GM21360 (cell line): ENCODE data around the gene SERPINB6.
"Not testable (repeated sequence)": the region's sequence is repeated elsewhere in the genome, so short reads cannot be mapped to it uniquely, and the experiment has no call there.

ENCODE experiments used
- ATAC-seq: cut with Tn5 transposase; IDR thresholded peaks from one replicate; pipeline ENCODE4 v1.9.1; 2021; ENCODE audit warnings: mild to moderate bottlenecking, moderate library complexity; ENCODE audit not compliant: unreplicated experiment

Gene SERPINB6

GRCh38 chr6:2917065-2917464 is 54.3 kb downstream of the SERPINB6 start:
- no peak for ATAC-seq

DNA sequence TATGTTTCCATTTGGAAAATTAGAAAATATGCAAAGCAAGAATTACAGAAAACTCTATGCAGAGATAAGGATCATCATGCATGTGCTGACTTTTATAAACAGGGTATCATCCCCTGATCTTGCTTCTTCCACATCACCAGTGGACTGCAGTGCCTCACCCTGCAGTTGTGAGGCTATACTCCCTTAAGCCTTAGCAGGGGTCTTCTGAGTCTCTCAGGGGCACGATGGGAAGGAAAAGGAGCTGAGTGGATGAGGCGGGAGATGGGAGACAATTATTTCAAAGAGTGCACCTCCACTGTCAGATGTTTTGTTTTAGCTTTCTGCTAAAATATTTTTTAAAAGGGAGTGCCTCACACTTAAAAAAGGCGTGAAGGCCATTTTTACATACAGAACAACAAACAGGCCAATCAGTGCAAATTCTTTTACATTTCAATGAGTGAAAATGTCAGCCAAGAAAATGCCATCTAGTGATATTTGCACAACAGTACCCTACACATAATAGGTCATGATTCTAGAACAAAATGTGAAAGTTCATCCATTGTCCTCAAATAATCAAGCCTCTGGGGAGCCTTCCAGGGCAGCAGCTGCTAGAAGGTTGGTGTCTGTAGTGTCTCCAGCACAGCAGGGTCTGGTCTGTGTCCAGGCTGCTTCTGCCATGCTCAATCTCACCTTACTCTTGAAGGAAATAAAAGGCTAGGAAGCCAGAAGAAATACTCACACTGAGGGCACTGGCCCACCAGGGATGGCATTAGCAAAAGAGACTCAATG is 55.0 kb downstream of the SERPINB6 start:
- ATAC-seq = no peak

DNA sequence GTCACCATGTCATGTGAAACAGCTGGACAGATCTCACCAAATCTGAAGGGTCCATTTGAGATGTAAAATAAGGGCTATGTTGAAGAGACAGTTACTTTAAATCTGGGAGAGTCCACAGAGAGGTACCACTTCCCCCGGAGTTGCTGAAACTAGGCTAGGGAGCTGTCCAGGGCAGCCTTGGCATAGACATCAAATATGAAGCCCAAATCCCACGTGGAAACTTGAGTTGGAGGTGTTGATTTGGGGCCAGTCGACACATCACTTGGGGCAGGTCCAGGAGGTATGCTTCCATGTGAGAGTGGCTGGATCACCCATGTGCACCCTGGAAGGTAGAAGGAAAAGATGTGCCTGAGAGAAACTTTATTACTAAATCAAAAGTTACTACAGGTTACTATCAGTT is 56.2 kb downstream of the SERPINB6 start:
- no peak for ATAC-seq

DNA sequence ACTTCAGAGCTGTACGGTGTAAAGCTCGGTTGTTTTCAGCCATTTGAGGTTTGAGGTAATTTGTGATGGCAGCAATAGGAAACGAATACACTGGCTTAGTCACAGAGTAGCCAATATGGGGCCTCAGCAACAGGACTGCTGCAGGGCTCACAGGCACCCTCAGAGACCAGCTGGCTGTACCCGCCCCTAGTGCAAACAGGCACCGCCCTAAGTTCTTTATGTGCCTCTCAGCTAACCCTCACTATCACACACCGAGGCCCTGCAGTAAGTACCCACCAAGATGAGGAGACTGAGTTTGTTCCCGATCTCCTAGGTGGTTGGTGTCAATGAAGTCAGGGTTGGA is 57.1 kb downstream of the SERPINB6 start:
- no peak for ATAC-seq

DNA sequence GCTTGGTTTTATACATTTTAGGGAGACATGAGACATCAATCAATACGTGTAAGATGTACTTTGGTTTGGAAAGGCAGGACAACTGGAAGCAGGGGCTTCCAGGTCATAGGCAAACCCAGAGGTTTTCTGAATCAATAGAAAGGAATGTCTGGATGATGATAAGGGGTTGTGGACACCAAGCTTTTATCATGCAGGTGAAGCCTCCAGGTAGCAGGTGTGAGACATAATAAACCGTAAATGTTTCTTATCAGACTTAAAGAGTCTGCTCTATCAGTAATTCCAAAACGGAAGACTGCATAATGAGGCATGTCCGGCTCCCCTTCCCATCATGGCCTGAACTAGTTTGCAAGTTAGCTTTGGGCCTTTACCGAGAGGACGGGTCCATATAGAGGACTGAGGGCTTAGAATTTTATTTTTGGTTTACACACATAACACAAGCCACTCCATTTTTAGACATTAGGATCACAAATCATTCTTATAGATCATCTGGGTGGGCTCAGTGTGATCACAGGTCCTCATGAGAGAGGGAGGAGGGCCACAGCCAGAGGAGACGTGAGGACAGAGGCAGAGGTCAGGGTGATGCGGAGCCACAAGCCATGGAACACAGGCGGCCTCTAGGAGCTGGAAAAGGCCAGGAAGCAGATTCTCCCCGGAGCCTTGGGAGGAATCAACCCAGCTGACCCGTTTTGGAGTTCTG is 57.6 kb downstream of the SERPINB6 start:
- no peak for ATAC-seq

GRCh38 chr6:2911171-2911570 is 60.2 kb downstream of the SERPINB6 start:
- ATAC-seq = no peak

DNA sequence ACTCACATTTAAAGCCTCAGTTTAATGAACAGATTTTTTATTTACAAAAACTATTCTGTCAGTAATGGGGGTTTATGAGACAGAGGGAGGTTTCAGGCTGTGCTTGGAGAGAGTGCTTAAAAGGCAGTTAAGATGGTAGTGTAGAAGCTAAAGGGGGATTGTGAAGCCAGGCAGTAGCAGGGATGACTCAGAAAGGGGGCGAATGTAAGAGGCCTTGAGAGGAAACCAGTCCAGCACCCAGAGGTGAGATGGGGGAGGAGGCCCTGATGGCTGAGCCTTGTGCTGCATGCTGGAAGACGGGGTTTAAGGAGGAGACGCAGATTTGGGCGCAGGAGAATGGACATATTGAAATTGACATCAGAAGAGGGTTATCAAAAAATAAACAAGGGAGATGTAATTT is 61.6 kb downstream of the SERPINB6 start:
- ATAC-seq = no peak

DNA sequence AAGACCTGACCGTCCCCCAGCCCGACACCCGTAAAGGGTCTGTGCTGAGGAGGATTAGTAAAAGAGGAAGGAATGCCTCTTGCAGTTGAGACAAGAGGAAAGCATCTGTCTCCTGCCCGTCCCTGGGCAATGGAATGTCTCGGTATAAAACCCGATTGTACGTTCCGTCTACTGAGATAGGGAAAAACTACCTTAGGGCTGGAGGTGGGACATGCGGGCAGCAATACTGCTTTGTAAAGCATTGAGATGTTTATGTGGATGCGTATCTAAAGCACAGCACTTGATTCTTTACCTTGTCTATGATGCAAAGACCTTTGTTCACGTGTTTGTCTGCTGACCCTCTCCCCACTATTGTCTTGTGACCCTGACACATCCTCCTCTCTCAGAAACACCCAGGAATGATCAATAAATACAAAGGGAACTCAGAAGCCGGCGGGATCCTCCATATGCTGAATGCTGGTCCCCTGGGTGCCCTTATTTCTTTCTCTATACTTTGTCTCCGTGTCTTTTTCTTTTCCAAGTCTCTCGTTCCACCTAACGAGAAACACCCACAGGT is 62.2 kb downstream of the SERPINB6 start:
- ATAC-seq = not testable (repeated sequence)

DNA sequence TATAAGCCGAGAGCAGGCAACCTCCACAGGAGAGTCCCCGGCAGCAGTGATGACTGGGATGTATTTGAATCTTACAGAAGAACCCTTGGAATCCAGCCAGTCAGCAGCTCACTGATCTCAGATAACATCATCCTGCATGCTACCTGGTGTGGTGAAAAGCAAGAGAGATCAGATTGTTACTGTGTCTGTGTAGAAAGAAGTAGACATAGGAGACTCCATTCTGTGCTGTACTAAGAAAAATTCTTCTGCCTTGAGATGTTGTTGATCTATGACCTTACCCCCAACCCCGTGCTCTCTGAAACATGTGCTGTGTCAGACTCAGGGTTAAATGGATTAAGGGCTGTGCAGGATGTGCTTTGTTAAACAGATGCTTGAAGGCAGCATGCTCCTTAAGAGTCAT is 62.9 kb downstream of the SERPINB6 start:
- not testable (repeated sequence) for ATAC-seq

GRCh38 chr6:2903411-2904185 is 67.8 kb downstream of the SERPINB6 start:
- ATAC-seq = peak; percentile 20

DNA sequence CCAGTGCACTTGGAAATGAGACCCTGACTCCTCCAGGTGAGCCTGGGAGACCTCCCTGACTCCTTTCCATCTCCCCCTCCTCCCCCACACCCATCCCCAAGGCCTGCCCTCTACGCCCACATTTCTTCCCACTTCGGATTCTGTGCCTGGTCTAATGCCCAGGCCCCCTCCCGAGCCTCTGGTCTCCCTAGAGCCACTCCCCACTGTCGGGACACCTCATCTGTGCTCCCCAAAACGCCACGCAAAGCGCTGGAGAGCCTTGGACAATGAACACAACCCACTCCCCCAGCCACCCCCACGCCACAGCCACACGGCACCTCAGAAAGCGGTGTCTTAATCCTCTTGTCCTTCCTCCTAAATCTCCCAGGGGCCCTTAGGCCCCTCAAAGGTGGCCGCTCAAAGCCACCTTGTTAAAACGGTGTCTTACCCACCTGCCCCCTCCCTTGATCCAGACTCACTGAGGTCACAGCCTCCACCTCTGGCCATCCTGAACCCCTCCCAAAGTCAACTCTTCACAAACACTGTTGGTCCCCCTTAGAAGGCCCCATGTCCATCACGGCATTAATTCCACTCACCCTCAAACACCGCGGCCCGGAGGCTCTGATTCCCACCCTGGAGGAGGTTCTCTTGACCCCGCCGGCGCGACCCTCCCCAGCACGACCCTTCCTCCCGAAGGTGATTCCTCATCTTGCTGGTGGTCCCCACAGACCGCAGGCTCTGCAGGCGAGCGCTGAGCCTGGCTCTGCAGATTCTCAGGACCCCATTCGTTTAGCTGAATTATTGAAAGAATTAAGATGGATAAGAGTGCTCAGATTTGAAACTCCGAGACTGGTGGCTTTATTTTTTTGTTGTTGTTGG is 69.5 kb downstream of the SERPINB6 start:
- ATAC-seq = not testable (repeated sequence)

- ATAC-seq = no peak
Measured at GRCh38 chr6:2900821-2901644, 70.3 kb downstream of the SERPINB6 start.

DNA sequence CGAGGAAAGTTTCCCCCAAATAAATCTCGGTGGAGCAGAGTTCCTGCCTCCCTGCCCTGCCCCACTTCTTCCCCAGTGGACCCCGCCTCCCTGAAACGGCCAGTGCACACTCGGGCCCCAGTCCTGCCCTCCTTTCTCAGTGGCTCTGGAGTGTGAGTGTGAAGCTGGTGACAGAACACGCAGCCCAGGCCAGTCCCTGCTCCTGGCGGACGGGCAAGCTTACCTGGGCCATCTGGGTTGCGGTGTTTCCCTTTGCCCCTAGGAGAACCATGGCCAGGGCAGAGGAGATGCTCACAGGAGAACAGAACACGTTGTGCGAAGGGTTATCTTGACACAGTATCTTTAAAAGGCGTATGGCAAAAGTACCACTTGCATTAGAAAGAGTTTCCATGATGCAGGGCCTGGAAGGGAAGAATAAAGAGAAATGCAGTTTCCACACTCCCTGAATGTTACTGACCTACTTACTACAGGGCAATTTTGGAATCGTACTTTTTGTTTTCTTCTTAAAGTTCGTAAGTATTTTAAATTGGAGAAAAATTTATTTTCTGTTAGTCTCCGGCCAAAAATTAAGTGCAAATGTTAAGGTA is 71.1 kb downstream of the SERPINB6 start:
- ATAC-seq = no peak

DNA sequence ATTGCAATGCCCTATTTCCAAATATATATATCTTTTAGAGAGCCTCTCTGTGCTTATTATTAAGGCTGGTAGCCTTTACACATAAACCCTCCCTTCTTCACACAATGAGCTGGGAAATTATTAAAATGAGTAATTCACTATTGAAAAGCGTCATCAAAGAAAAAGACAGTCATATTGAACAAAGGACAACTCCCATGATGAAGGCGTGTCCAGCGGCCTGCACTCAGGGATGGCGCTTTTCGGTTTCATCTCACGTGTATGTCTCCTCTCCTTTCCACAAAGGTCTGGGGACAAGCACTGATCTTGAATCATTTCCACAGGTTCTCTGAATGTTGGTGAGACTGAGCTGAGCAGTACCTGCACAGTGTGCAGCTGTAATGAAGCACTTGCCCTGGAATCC is 71.8 kb downstream of the SERPINB6 start:
- no peak for ATAC-seq
